Activated CD8-positive, alpha-beta memory T cell treated with anti-CD3 and anti-CD28 coated beads, Interleukin-2, amount 50 U/mL, for 4 hours (primary cell): Measurements from ENCODE around the gene ADGRA1.
"Not testable (repeated sequence)": the region's sequence is repeated elsewhere in the genome, so short reads cannot be mapped to it uniquely, and the experiment has no call there.

Experiments
- DNase-seq: peaks from one replicate; pipeline ENCODE4 v3.0.0-alpha.2; 2020

Gene ADGRA1

GRCh38 chr10:133097961-133098360 lies 10.2 kb downstream of the ADGRA1 start:
- no peak for DNase-seq

GRCh38 chr10:133098426-133099124 lies 10.9 kb downstream of the ADGRA1 start:
- DNase-seq: no peak

- DNase-seq: no peak
Measured at GRCh38 chr10:133099571-133099970, 11.8 kb downstream of the ADGRA1 start.

- DNase-seq: no peak
Measured at GRCh38 chr10:133100186-133100585, 12.5 kb downstream of the ADGRA1 start.

GRCh38 chr10:133100706-133101415 lies 13.1 kb downstream of the ADGRA1 start:
- DNase-seq: no peak

- no peak for DNase-seq
Measured at GRCh38 chr10:133101416-133101810, 13.7 kb downstream of the ADGRA1 start.

GRCh38 chr10:133102415-133103095 lies 14.8 kb downstream of the ADGRA1 start:
- DNase-seq: no peak

- no peak for DNase-seq
Measured at GRCh38 chr10:133103311-133103910, 15.7 kb downstream of the ADGRA1 start.

GRCh38 chr10:133104068-133104962 lies 16.6 kb downstream of the ADGRA1 start:
- DNase-seq: no peak

GRCh38 chr10:133104963-133105640 lies 17.4 kb downstream of the ADGRA1 start:
- DNase-seq: no peak

- no peak for DNase-seq
Measured at GRCh38 chr10:133105686-133106390, 18.1 kb downstream of the ADGRA1 start.

- DNase-seq: no peak
Measured at GRCh38 chr10:133106516-133106915, 18.8 kb downstream of the ADGRA1 start.

- DNase-seq: no peak
Measured at GRCh38 chr10:133107442-133107841, 19.7 kb downstream of the ADGRA1 start.

- no peak for DNase-seq
Measured at GRCh38 chr10:133109711-133110110, 22.0 kb downstream of the ADGRA1 start.

GRCh38 chr10:133110133-133110532 lies 22.4 kb downstream of the ADGRA1 start:
- no peak for DNase-seq

GRCh38 chr10:133110609-133111275 lies 23.0 kb downstream of the ADGRA1 start:
- DNase-seq: no peak

- not testable (repeated sequence) for DNase-seq
Measured at GRCh38 chr10:133111640-133112039, 23.9 kb downstream of the ADGRA1 start.

- no peak for DNase-seq
Measured at GRCh38 chr10:133113146-133113830, 25.6 kb downstream of the ADGRA1 start.

- DNase-seq: no peak
Measured at GRCh38 chr10:133113847-133114246, 26.1 kb downstream of the ADGRA1 start.

GRCh38 chr10:133114251-133114650 lies 26.5 kb downstream of the ADGRA1 start:
- no peak for DNase-seq
